HepG2 (cell line): Measurements from ENCODE around the gene PDZD8. TPM values are rescaled to one million over a fixed set of nuclear protein-coding genes. Genes with fewer than 3 reads are reported as not detected.

ENCODE experiments used
- ATAC-seq: fragments of 200-7000 bp; cut with Tn5 transposase; 3 replicates; pipeline ENCODE4 v1.9.1; 2020; ENCODE audit warnings: mild to moderate bottlenecking, moderate library complexity
- BruUV-seq: library from RNA; stranded (reverse); fragments of 400-500 nt; replicated peaks from 2 replicates; lab custom pipeline; 2021; lab: Mats Ljungman, UMichigan
- CTCF ChIA-PET: fragments of 300-600 bp; formaldehyde crosslinking; extraction: SDS; loops from one replicate; lab custom pipeline; 2021; ENCODE audit warnings: low total read pairs, inconsistent platforms, low intra/inter-chr PET ratio; lab: Yijun Ruan, JAX
- POLR2A ChIA-PET: fragments of 350-600 bp; sonication (Branson Sonifier 250); formaldehyde crosslinking; loops from one replicate; lab custom pipeline; 2020; ENCODE audit warnings: antibody characterized with exemption, inconsistent platforms; lab: Yijun Ruan, JAX
- DNase-seq: peaks from one replicate; pipeline ENCODE4 v3.0.0-alpha.2; 2015; ENCODE audit warnings: low spot score
- FAIRE-seq: peaks from 3 replicates; lab custom pipeline; 2011; peaks lifted over from hg19 to GRCh38; lab: Jason Lieb, UNC
- H2AFZ ChIP-seq: one replicate; pipeline ENCODE4 v1.6.1; 2011; ENCODE audit warnings: low read length, inconsistent platforms
- H3K27ac ChIP-seq: fragments of 300-600 bp; 3 replicates; pipeline ENCODE4 v1.8.0; 2011; ENCODE audit warnings: mixed run types, mild to moderate bottlenecking, mixed read lengths, low read length, inconsistent platforms; ENCODE audit not compliant: insufficient read depth; ENCODE audit errors: extremely low read length
- H3K27me3 ChIP-seq, 2 experiments: fragments of 200-600 bp in 1 of 2; 2 replicates in 1 of 2; 3 replicates in 1 of 2; pipeline versions ENCODE4 v1.6.0 to v1.8.0; 2011; ENCODE audit warnings: low read length in 2 of 2, mild to moderate bottlenecking in 2 of 2, moderate library complexity in 2 of 2, inconsistent platforms in 1 of 2; ENCODE audit not compliant: insufficient read depth in 2 of 2, control insufficient read depth in 1 of 2
- H3K36me3 ChIP-seq, 2 experiments: fragments of 200-600 bp in 1 of 2; replicated peaks in 1 of 2; 2 replicates in 1 of 2; 3 replicates in 1 of 2; pipeline versions ENCODE4 v1.5.1 to v1.8.0; 2011; ENCODE audit warnings: low read length in 2 of 2, inconsistent platforms in 1 of 2; ENCODE audit not compliant: insufficient read depth in 2 of 2, control insufficient read depth in 1 of 2
- H3K4me1 ChIP-seq: 2 replicates; pipeline ENCODE4 v1.5.1; 2012; ENCODE audit warnings: low read length, inconsistent platforms; ENCODE audit not compliant: insufficient read depth
- H3K4me2 ChIP-seq: 2 replicates; pipeline ENCODE4 v1.6.0; 2011; ENCODE audit warnings: low read depth, low read length, inconsistent platforms
- H3K4me3 ChIP-seq, 3 experiments: fragments of 200-600 bp in 1 of 3; sonication (generic), shearing (Covaris generic) in 1 of 3; replicated peaks in 1 of 3; 2 replicates each; pipeline ENCODE4 v1.5.1; 2011 to 2016; ENCODE audit warnings: low read length in 3 of 3, inconsistent platforms in 2 of 3, low read depth in 2 of 3, mild to moderate bottlenecking in 2 of 3, control low read depth in 1 of 3, mixed read lengths in 1 of 3; ENCODE audit not compliant: insufficient read depth in 1 of 3
- H3K79me2 ChIP-seq: one replicate; pipeline ENCODE4 v1.6.1; 2011; ENCODE audit warnings: low read length, inconsistent platforms; ENCODE audit not compliant: insufficient read depth
- H3K9ac ChIP-seq: 2 replicates; pipeline ENCODE4 v1.6.0; 2011; ENCODE audit warnings: mild to moderate bottlenecking, low read depth, low read length, inconsistent platforms; ENCODE audit not compliant: insufficient read depth
- H3K9me3 ChIP-seq: 2 replicates; pipeline ENCODE4 v1.5.1; 2012; ENCODE audit warnings: mild to moderate bottlenecking, low read length
- H4K20me1 ChIP-seq: 2 replicates; pipeline ENCODE4 v1.6.0; 2011; ENCODE audit warnings: inconsistent platforms, mild to moderate bottlenecking, low read length, moderate library complexity; ENCODE audit not compliant: insufficient read depth
- AGO2 ChIP-seq: fragments of 200-400 bp; formaldehyde crosslinking; optimal IDR thresholded peaks from 2 replicates; pipeline ENCODE3; 2017; ENCODE audit warnings: mild to moderate bottlenecking, low read depth, low read length, moderate library complexity
- DR1 ChIP-seq: sonication (generic); formaldehyde crosslinking; IDR thresholded peaks from 2 replicates; pipeline ENCODE4 v1.8.0; 2021; ENCODE audit warnings: mild to moderate bottlenecking, missing genetic modification reagents, inconsistent platforms
- FOXJ3 ChIP-seq: sonication (generic); formaldehyde crosslinking; IDR thresholded peaks from 2 replicates; pipeline ENCODE4 v1.4.0; 2020; ENCODE audit warnings: missing genetic modification reagents, mild to moderate bottlenecking, borderline replicate concordance
- MAFG ChIP-seq: sonication (generic); formaldehyde crosslinking; IDR thresholded peaks from 2 replicates; pipeline ENCODE4 v1.5.1; 2020; ENCODE audit warnings: mild to moderate bottlenecking, missing genetic modification reagents
- PHF5A ChIP-seq: IDR thresholded peaks from one replicate; pipeline ENCODE4 v1.6.1; 2018; ENCODE audit warnings: low read depth, missing genetic modification reagents; ENCODE audit not compliant: unreplicated experiment
- SP5 ChIP-seq: IDR thresholded peaks from 2 replicates; pipeline ENCODE4 v1.6.1; 2016; ENCODE audit warnings: low read depth, borderline replicate concordance
- TCF12 ChIP-seq, 2 experiments: fragments of 450-650 bp in 1 of 2; sonication (generic) in 1 of 2; formaldehyde crosslinking in 1 of 2; IDR thresholded peaks; 2 replicates each; pipeline versions ENCODE4 v1.6.1 to v1.8.0; 2017 to 2022; ENCODE audit warnings: antibody characterized with exemption in 1 of 2, mild to moderate bottlenecking in 1 of 2, missing genetic modification reagents in 1 of 2, moderate library complexity in 1 of 2
- ZFP62 ChIP-seq: sonication (generic); formaldehyde crosslinking; IDR thresholded peaks from 2 replicates; pipeline ENCODE4 v1.4.0; 2020; ENCODE audit warnings: missing genetic modification reagents
- ZNF232 ChIP-seq: sonication (generic); formaldehyde crosslinking; IDR thresholded peaks from 2 replicates; pipeline ENCODE4 v1.4.0; 2020; ENCODE audit warnings: missing genetic modification reagents, borderline replicate concordance
- ZNF446 ChIP-seq: sonication (generic); formaldehyde crosslinking; IDR thresholded peaks from 2 replicates; pipeline ENCODE4 v1.5.0; 2020; ENCODE audit warnings: mild to moderate bottlenecking, missing genetic modification reagents
- ZNF557 ChIP-seq: sonication (generic); formaldehyde crosslinking; IDR thresholded peaks from 2 replicates; pipeline ENCODE4 v1.4.0; 2020; ENCODE audit warnings: missing genetic modification reagents
- WGBS: methylation state at CpG from one replicate; pipeline ENCODE4 v1.1.6; 2017; ENCODE audit warnings: low lambda C conversion rate; 5-methylcytosine and 5-hydroxymethylcytosine counted together
- in situ Hi-C: cut with HindIII; loops from 2 replicates; pipeline ENCODE4 v1.10.0; 2017; ENCODE audit warnings: low pct_unique_long_range_greater_than_20kb; ENCODE audit not compliant: extremely low pct_ligation_motif_present
- intact Hi-C: fragments of 100-400 bp; cut with micrococcal nuclease; formaldehyde crosslinking; loops from one replicate; pipeline ENCODE4 v1.10.0; 2022; ENCODE audit not compliant: unreplicated experiment
- polyA plus RNA-seq, 8 experiments: library from polyadenylated mRNA; depleted of rRNA in 3 of 8; stranded (reverse) in 7 of 8; unstranded in 1 of 8; fragments of >200 nt; fragmentation: Illumina TruSeq in 4 of 8; extraction: Trizol in 4 of 8; gene quantifications; 2 replicates each; pipeline versions ENCODE4 v1.2.1 to v1.2.3, GENCODE V29; 2011 to 2016; ENCODE audit warnings: low read depth in 4 of 8, missing spikeins in 1 of 8, mixed read lengths in 1 of 8; ENCODE audit not compliant: insufficient read depth in 1 of 8
- total RNA-seq, 5 experiments: library from RNA; depleted of rRNA; stranded (reverse); fragments of >200 nt; fragmentation: Illumina TruSeq; extraction: Trizol; gene quantifications; 2 replicates each; pipeline ENCODE4 v1.2.3, GENCODE V29; 2016; ENCODE audit warnings: low read depth in 1 of 5
- TF ChIP-seq, protein P1 (sequence below): sonication (generic); formaldehyde crosslinking; IDR thresholded peaks from 2 replicates; pipeline ENCODE4 v1.4.0; 2020; ENCODE audit warnings: missing genetic modification reagents
- TF ChIP-seq, protein P2 (sequence below): sonication (generic); formaldehyde crosslinking; IDR thresholded peaks from 2 replicates; pipeline ENCODE4 v1.4.0; 2020; ENCODE audit warnings: missing genetic modification reagents, mild to moderate bottlenecking, borderline replicate concordance

Gene PDZD8
- total and polyA plus RNA-seq, 2 of the 13 experiments (the other 11 are each of a cell fraction or from before 2014, with no cell fraction given), result 11.2 to 32.0 TPM

DNA sequence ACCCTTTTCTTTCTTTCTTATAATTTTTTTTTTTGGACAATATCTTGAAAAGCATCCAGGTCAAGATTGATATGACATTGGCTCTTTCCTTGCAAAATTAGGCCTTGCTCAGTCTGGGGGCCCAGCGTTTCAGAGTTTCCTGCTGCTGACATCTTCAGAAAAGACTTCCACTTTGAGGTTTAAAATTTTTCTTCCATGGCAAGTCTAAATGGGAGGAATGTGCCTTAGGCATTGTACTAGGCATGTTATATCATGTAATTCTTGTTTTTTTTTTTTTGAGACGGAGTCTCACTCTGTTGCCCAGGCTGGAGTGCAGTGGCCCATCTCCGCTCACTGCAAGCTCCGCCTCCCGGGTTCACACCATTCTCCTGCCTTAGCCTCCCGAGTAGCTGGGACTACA is 48.9 kb upstream of the PDZD8 start:
- no peak overlapping the region for H3K4me3 ChIP-seq
- no peak for DNase-seq
- FAIRE-seq, result no peak
- CTCF ChIA-PET, result no interaction called here
- no peak for ATAC-seq
- H2AFZ ChIP-seq, result no peak overlapping the region
- POLR2A ChIA-PET, result no interaction called here
- WGBS, result 95% methylated on average over 6 of the region's 6 CpGs
- H3K36me3 ChIP-seq, result no peaks in the 10 kb centered on the region
- in situ Hi-C loops (no loop called here), intact Hi-C loops (no loop called here)
- no peak overlapping the region for H3K9ac ChIP-seq
- no peak overlapping the region for H3K4me2 ChIP-seq
- H3K4me1 ChIP-seq, result peaks cover 28% of the 10 kb centered on the region
- no peaks in the 10 kb centered on the region for H3K79me2 ChIP-seq
- H3K9me3 ChIP-seq, result no peaks in the 10 kb centered on the region
- no peaks in the 10 kb centered on the region for H4K20me1 ChIP-seq
- TF ChIP-seq ZNF446 (CRISPR knock-in tag) (no peak), FOXJ3 (no peak), PHF5A (CRISPR knock-in tag) (no peak), DR1 (CRISPR knock-in tag) (no peak)
- TF ChIP-seq, protein P1, sequence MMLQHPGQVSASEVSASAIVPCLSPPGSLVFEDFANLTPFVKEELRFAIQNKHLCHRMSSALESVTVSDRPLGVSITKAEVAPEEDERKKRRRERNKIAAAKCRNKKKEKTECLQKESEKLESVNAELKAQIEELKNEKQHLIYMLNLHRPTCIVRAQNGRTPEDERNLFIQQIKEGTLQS (CRISPR knock-in tag), result no peak
- TF ChIP-seq, protein P2, sequence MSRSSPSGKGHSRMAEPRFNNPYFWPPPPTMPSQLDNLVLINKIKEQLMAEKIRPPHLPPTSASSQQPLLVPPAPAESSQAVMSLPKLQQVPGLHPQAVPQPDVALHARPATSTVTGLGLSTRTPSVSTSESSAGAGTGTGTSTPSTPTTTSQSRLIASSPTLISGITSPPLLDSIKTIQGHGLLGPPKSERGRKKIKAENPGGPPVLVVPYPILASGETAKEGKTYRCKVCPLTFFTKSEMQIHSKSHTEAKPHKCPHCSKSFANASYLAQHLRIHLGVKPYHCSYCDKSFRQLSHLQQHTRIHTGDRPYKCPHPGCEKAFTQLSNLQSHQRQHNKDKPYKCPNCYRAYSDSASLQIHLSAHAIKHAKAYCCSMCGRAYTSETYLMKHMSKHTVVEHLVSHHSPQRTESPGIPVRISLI (CRISPR knock-in tag), result no peak
- H3K27me3 ChIP-seq, result no peaks in the 10 kb centered on the region; a peak in 1 of 5 replicates
- no TSS peak for BruUV-seq
- no peak overlapping the region for H3K27ac ChIP-seq

DNA sequence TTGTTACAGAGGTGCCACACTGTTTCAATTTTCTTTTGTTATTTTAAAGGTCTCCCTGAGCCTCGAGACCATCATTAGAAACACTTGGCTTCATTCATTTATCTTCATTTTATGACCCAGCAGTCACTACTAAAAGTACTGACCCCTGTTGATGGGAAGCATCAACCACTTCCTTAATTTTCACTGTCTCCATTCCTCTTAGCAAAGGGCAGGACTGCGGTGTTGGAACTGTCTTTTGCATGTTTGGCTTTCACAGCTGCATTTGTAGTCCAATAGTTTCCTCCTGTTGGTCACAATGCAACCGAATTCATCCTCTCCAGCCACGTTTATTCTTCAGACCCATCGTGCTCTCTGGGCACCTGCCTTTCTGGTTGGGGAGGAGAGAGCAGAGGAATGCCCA is 46.7 kb upstream of the PDZD8 start:
- no peak for TF ChIP-seq TCF12 (IDR thresholded peaks at IDR 0.05)
- TF ChIP-seq TCF12 (CRISPR knock-in tag; IDR thresholded peaks at IDR 0.05), result no peak
- no peak for TF ChIP-seq ZFP62 (CRISPR knock-in tag)
- TF ChIP-seq SP5 (CRISPR knock-in tag), result no peak
- no peak for TF ChIP-seq MAFG (CRISPR knock-in tag)
- no peak for TF ChIP-seq ZNF232
- TF ChIP-seq AGO2, result no peak
- TF ChIP-seq ZNF557 (CRISPR knock-in tag), result no peak
- no peaks in the 10 kb centered on the region for H3K36me3 ChIP-seq
- no peak overlapping the region for H3K9ac ChIP-seq
- H3K4me1 ChIP-seq, result peaks cover 28% of the 10 kb centered on the region
- ChIA-PET CTCF (no interaction called here), POLR2A (no interaction called here)
- no peak overlapping the region for H3K4me3 ChIP-seq
- no peak for FAIRE-seq
- BruUV-seq, result no TSS peak
- H2AFZ ChIP-seq, result no peak overlapping the region
- intact Hi-C loops, result no loop called here
- H3K27ac ChIP-seq, result no peak overlapping the region
- no peaks in the 10 kb centered on the region for H3K9me3 ChIP-seq
- H4K20me1 ChIP-seq, result no peaks in the 10 kb centered on the region
- no peak for DNase-seq
- H3K79me2 ChIP-seq, result no peaks in the 10 kb centered on the region
- H3K4me2 ChIP-seq, result no peak overlapping the region
- in situ Hi-C loops, result no loop called here
- no peak for ATAC-seq
- no peaks in the 10 kb centered on the region; a peak in 1 of 5 replicates for H3K27me3 ChIP-seq
- 72% methylated on average over 5 of the region's 5 CpGs for WGBS
